ENCODE data around the gene TMEM184A. TPM values are rescaled to one million over a fixed set of nuclear protein-coding genes. Genes with fewer than 3 reads are reported as not detected.
A peak's percentile ranks its signal among the peaks of the same experiment; 100 is the strongest.

TMEM184A gene
- total RNA-seq, 4 donors from 2014 or later = 0.55 to 3.3 (median 1.3) TPM

DNA sequence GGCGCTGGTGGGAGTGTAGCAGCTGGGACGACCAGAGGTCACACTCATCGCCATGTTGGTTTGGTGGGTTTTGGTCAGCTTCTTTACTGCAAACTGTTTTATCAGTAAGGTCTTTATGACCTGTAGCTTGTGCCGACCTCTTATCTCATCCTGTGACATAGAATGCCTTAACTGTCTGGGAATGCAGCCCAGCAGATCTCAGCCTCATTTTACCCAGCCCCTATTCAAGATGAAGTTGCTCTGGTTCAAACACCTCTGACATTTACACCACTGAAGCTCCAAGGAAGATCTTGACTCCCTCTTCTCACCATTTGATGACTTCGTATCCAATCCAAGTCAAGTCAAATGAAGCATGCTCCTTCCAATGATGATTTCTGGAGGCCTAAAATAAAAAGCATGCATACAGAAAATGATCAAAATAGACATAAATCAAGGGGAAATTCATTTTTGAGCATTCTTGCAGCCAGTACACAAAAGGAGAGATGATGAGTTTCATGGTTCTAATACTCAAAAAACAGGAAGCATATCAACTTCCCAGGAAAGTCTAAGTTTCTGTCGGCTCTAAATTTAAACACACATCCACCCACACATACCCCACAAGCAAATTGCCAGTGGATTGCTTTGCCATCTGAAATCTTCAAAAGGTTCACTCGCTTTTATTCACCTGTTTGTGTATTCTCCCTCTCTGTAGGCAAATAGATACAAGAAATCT is 16.3 kb upstream of the TMEM184A start:
- DNase-seq (no peak), ATAC-seq (no peak)
- peak overlapping the region in 2 of 4 donors; percentile 93 to 99 for H3K27ac ChIP-seq
- intact Hi-C loops (cut with DNase I; ENCODE audit: low total_unique reads) = loop anchor here (5.0 to 10.0 kb wide), 3 partner anchors 530 to 783 kb away; partner anchors contain the start of genes EIF3B and GPR146
- H3K4me1 ChIP-seq = peaks cover 21 to 36% of the 10 kb centered on the region in 2 donors
- H3K36me3 ChIP-seq = peaks cover 0 to 4% of the 10 kb centered on the region in 2 donors
- H3K9me3 ChIP-seq = no peaks in the 10 kb centered on the region
- TF ChIP-seq POLR2A (IDR thresholded peaks at IDR 0.05) = no peak
- TF ChIP-seq, protein P1, sequence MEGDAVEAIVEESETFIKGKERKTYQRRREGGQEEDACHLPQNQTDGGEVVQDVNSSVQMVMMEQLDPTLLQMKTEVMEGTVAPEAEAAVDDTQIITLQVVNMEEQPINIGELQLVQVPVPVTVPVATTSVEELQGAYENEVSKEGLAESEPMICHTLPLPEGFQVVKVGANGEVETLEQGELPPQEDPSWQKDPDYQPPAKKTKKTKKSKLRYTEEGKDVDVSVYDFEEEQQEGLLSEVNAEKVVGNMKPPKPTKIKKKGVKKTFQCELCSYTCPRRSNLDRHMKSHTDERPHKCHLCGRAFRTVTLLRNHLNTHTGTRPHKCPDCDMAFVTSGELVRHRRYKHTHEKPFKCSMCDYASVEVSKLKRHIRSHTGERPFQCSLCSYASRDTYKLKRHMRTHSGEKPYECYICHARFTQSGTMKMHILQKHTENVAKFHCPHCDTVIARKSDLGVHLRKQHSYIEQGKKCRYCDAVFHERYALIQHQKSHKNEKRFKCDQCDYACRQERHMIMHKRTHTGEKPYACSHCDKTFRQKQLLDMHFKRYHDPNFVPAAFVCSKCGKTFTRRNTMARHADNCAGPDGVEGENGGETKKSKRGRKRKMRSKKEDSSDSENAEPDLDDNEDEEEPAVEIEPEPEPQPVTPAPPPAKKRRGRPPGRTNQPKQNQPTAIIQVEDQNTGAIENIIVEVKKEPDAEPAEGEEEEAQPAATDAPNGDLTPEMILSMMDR (IDR thresholded peaks at IDR 0.05 in 4 of 5, conservative IDR thresholded peaks at IDR 0.05 in 1 of 5) = no peak
- in situ Hi-C loops (cut with MboI; ENCODE audit: low sequenced_read_pairs in 4 of 4) = no loop called here
- no peak overlapping the region for H3K4me3 ChIP-seq
- H3K27me3 ChIP-seq = no peaks in the 10 kb centered on the region

DNA sequence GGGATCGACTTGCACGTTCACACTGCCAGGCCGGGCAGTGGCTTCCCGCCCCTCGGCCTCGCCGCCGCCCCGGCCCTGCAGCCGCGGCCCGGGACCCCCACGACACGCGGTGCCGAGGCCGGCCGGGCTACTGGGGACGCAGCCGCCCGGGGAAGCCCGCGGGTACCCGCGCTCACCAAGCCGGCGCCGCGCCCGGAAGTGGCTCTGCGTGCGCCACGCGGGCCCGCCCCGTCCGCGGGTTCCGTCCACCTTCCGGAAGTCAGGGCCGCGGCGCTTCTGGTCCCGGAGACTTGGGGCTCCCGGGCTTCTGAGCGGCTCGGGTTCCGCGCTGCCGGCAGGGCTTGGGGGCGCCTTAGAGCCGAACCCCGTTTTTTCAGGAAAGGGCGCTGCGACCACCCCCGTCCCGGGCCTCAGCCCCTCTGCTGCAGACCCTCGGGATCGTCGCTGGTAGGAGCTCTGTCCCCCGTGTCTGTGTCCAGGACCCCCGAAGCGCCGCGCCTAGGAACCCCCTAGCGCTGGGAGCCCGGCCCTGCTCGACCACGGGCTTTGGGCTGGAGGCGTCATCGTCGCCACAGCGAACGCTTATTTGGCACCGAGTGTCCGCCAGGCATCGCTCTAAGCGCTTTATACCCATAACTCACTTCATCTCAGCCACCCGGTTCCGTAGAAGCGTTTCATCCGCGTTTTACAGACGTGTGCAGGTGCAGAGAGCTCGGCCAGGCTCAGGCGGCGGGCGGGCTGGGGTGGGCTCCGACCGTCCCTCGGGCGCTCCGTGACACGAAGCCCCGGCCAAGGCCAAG is 14.0 kb upstream of the TMEM184A start, which contains the start of gene PSMG3:
Gene PSMG3 (minus strand): TSS at position 200 of the 800 bp plus-strand sequence. CDS start 693 bp downstream, outside the sequence.
- in situ Hi-C loops (cut with MboI; ENCODE audit: low sequenced_read_pairs in 4 of 4) = loop anchor here in 1 of 4 donors (5.0 kb wide), 1 partner anchor 58 kb away; no protein-coding TSS in a partner anchor
- intact Hi-C loops (cut with DNase I; ENCODE audit: low total_unique reads) = loop anchor here (1.0 to 10.0 kb wide), 4 partner anchors 66 to 785 kb away; partner anchors contain the start of genes EIF3B, GPR146 and INTS1

DNA sequence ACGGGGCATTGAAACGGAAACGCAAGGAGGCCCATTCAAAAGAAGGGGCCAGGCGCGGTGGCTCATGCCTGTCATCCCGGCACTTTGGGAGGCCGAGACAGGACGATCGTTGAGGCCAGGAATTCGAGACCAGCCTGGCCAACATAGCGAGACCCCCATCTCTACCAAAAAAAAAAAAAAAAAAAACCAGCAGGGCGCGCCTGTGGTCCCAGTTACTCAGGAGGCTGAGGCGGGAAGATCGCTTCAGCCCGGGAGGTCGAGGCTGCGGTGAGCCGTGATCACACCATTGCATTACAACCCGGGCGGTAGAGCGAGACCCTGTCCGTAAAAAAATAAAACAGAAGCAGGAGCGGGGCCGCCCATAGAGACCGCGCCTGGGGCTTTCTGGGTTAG is 13.4 kb upstream of the TMEM184A start:
- in situ Hi-C loops (cut with MboI; ENCODE audit: low sequenced_read_pairs in 4 of 4) = loop anchor here in 1 of 4 donors (5.0 kb wide), 1 partner anchor 57 kb away; no protein-coding TSS in a partner anchor
- DNase-seq (no peak), ATAC-seq (peak; percentile 12)
- peaks cover 26 to 42% of the 10 kb centered on the region in 2 donors for H3K4me1 ChIP-seq
- peak overlapping the region; percentile 77 to 98 (median 90) for H3K4me3 ChIP-seq
- H3K27ac ChIP-seq = peak overlapping the region; percentile 93 to 99 (median 94)
- intact Hi-C loops (cut with DNase I; ENCODE audit: low total_unique reads) = no loop called here
- no peaks in the 10 kb centered on the region for H3K27me3 ChIP-seq
- no peaks in the 10 kb centered on the region for H3K9me3 ChIP-seq
- TF ChIP-seq, protein P1 (IDR thresholded peaks at IDR 0.05 in 4 of 5, conservative IDR thresholded peaks at IDR 0.05 in 1 of 5) = no peak
- no peak for TF ChIP-seq POLR2A (IDR thresholded peaks at IDR 0.05)
- H3K36me3 ChIP-seq = no peaks in the 10 kb centered on the region

More for the DNA sequence above, 14.0 kb upstream of the TMEM184A start, which contains the start of gene PSMG3:
- peak within 1 kb of the TSS; percentile 77 to 98 (median 90) for H3K4me3 ChIP-seq
- H3K27me3 ChIP-seq = no peaks in the 10 kb centered on the region
- ATAC-seq (peak; percentile 83 to 84), DNase-seq (peak; percentile 86 to 87)
- H3K36me3 ChIP-seq = no peaks in the 10 kb centered on the region
- H3K27ac ChIP-seq = peak within 1 kb of the TSS; percentile 93 to 99 (median 94)
- H3K4me1 ChIP-seq = peaks cover 26 to 42% of the 10 kb centered on the region in 2 donors
- TF ChIP-seq POLR2A (IDR thresholded peaks at IDR 0.05) = peak; percentile 82 to 85
- TF ChIP-seq, protein P1 (IDR thresholded peaks at IDR 0.05 in 4 of 5, conservative IDR thresholded peaks at IDR 0.05 in 1 of 5) = peak; percentile 28 to 53 (median 37)
- H3K9me3 ChIP-seq = no peaks in the 10 kb centered on the region

DNA sequence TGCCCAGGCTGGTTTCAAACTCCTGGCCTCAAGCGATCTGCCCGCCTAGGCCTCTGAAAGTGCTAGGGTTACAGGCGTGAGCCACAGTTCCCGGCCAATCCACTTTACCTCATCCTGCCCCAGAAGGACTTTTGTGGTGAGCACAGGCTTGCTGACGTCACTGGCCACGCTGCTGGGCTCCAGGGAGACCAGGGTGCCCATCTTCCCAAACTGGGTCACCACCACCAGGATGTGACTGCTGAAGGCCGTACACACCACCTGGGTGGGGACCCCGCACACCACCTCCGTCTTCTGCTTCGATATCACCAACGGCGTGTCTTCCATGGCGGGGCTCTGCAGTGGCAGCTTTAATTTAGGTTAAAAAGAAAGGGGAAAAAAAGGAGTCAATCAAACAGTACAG is 13.0 kb upstream of the TMEM184A start:
- intact Hi-C loops (cut with DNase I; ENCODE audit: low total_unique reads) (no loop called here), in situ Hi-C loops (cut with MboI; ENCODE audit: low sequenced_read_pairs in 4 of 4) (loop anchor here in 1 of 4 donors (5.0 kb wide), 1 partner anchor 57 kb away; no protein-coding TSS in a partner anchor)
- H3K36me3 ChIP-seq = no peaks in the 10 kb centered on the region
- no peaks in the 10 kb centered on the region for H3K27me3 ChIP-seq
- peaks cover 26 to 42% of the 10 kb centered on the region in 2 donors for H3K4me1 ChIP-seq
- no peak for DNase-seq
- H3K4me3 ChIP-seq = peak overlapping the region; percentile 77 to 98 (median 90)
- ATAC-seq = no peak
- no peaks in the 10 kb centered on the region for H3K9me3 ChIP-seq
- TF ChIP-seq POLR2A (IDR thresholded peaks at IDR 0.05) = no peak
- TF ChIP-seq, protein P1 (IDR thresholded peaks at IDR 0.05 in 4 of 5, conservative IDR thresholded peaks at IDR 0.05 in 1 of 5) = no peak
- peak overlapping the region; percentile 93 to 99 (median 94) for H3K27ac ChIP-seq
